Ishikawa (cell line): Measurements from ENCODE around the gene ESRRA.

Source experiments
- CEBPB ChIP-seq: IDR thresholded peaks from 2 replicates; pipeline ENCODE4 v1.6.1; 2012
- CREB1 ChIP-seq: IDR thresholded peaks from 2 replicates; pipeline ENCODE4 v1.6.1; 2012; ENCODE audit warnings: low read depth
- EGR1 ChIP-seq: IDR thresholded peaks from 2 replicates; pipeline ENCODE4 v1.6.1; 2012
- EP300 ChIP-seq: IDR thresholded peaks from 2 replicates; pipeline ENCODE4 v1.6.1; 2012; ENCODE audit warnings: borderline replicate concordance
- FOXM1 ChIP-seq: IDR thresholded peaks from 2 replicates; pipeline ENCODE4 v1.6.1; 2012; ENCODE audit warnings: low read depth, borderline replicate concordance
- MAX ChIP-seq: IDR thresholded peaks from 2 replicates; pipeline ENCODE4 v1.6.1; 2012
- NFIC ChIP-seq: IDR thresholded peaks from 2 replicates; pipeline ENCODE4 v1.6.1; 2012
- RAD21 ChIP-seq: IDR thresholded peaks from 2 replicates; pipeline ENCODE4 v1.6.1; 2012; ENCODE audit warnings: low read depth
- REST ChIP-seq: IDR thresholded peaks from 2 replicates; pipeline ENCODE4 v1.6.1; 2012; ENCODE audit warnings: low read depth, mild to moderate bottlenecking
- TAF1 ChIP-seq: IDR thresholded peaks from 2 replicates; pipeline ENCODE4 v1.6.1; 2012; ENCODE audit warnings: low read depth, mild to moderate bottlenecking
- TCF12 ChIP-seq: IDR thresholded peaks from 2 replicates; pipeline ENCODE4 v1.6.1; 2012; ENCODE audit warnings: low read depth
- TEAD4 ChIP-seq: IDR thresholded peaks from 2 replicates; pipeline ENCODE4 v1.6.1; 2012
- USF1 ChIP-seq: IDR thresholded peaks from 2 replicates; pipeline ENCODE4 v1.6.1; 2012
- YY1 ChIP-seq: IDR thresholded peaks from 2 replicates; pipeline ENCODE4 v1.6.1; 2012; ENCODE audit warnings: low read depth
- ZBTB7A ChIP-seq: IDR thresholded peaks from 2 replicates; pipeline ENCODE4 v1.6.1; 2012; ENCODE audit warnings: low read depth

The ESRRA gene

DNA sequence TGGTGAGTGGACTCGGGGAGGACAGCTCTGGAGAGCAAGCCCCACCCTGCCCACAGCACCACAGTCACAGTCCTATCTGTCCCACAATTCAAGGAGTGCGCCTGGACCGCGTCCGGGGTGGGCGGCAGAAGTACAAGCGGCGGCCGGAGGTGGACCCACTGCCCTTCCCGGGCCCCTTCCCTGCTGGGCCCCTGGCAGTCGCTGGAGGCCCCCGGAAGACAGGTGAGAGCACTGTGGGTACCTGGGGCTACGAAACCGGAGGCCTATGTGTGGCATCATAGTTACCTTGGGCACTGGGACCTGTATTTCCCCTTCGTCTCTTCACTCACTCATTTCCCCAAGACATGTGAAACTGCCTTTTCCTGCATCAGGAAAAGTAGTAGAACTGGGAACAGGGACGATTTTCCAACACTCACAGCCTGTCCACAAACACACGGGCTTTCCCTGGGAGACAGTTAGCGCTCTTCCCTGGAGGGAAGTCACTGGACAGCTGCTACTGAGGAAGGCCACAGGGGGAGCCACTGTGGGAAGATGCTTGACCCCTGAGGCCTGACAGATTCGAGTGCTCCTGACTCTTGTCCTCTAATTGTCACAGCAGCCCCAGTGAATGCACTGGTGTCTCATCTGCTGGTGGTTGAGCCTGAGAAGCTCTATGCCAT lies 9.0 kb downstream of the ESRRA start:
- TF ChIP-seq MAX, result no peak

DNA sequence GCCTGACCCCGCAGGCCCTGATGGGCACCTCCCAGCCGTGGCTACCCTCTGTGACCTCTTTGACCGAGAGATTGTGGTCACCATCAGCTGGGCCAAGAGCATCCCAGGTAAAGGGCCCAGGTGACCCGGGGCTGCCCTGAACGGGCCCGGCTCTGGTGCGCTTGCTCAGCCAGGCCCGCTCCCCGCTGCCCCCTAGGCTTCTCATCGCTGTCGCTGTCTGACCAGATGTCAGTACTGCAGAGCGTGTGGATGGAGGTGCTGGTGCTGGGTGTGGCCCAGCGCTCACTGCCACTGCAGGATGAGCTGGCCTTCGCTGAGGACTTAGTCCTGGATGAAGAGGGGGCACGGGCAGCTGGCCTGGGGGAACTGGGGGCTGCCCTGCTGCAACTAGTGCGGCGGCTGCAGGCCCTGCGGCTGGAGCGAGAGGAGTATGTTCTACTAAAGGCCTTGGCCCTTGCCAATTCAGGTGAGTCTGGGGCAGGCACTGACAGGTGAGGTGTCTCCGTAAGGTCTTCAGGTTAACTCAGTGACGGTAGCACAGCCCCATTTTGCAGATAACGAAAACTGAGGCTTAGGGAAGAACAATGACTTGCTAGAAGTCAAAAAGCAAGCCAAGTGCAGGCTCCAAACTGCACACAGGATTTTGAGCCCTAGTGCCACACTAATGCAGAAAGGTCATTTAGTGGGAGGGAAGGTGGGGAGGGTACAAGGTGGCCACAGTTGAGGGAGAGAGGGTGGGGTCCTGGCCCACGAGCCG lies 9.7 kb downstream of the ESRRA start:
- TF ChIP-seq MAX (no peak), NFIC (no peak), EP300 (no peak), YY1 (no peak), FOXM1 (no peak), CEBPB (no peak), ZBTB7A (no peak), TCF12 (no peak), TAF1 (no peak), CREB1 (no peak), REST (no peak), EGR1 (no peak), TEAD4 (no peak), RAD21 (no peak), USF1 (no peak)

- no peak for TF ChIP-seq MAX
- TF ChIP-seq RAD21, result 0 out of 2 replicates have a peak, but pooled peaks have one; percentile 19
- no peak for TF ChIP-seq CEBPB
These were observed 11.5 kb downstream of the ESRRA start for GRCh38 chr11:64316672-64317324.

DNA sequence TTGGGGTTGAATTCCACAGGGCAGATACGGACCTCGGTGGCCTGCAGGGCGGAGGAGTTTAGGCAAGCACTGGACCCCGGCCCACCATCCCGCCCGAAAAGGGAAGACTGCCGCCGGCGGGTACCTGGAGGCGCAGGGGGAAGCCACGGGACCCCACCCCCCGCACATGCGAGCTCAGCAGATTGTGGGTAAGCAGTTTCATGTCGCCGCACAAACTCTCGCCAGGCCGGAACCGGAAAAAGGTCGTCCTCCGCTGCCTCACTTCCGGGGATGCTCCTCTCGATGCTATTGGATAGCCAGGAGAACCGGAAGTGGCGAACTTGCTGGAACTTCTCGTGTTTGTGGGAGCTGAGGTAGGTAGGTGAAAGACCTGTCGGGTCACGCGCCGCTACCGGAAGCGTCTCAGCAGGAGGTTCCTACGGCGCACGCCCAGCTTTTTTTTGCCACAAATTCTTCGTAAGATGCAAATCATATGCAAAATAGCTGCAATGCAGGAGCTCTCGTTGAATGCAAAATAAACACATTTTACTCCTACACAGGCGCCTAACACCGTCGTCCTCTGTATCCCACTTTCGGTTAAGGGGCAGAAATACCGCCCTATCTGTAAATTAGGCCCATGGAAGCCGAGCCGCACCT lies 12.1 kb downstream of the ESRRA start, which contains the start of gene TRMT112:
TSS of gene TRMT112 (minus strand) at position 235 of the 636 bp plus-strand sequence. CDS start at position 202, 33 bp downstream.
- TF ChIP-seq MAX, result peak; percentile 56; the same call in 1 of the 2 replicates
- TF ChIP-seq CREB1, result peak; percentile 82
- TF ChIP-seq REST, result no peak
- TF ChIP-seq USF1, result peak; percentile 89
- peak; percentile 88 for TF ChIP-seq TAF1
- TF ChIP-seq TEAD4, result peak; percentile 58
- TF ChIP-seq NFIC, result no peak
- TF ChIP-seq RAD21, result no peak
- TF ChIP-seq ZBTB7A, result 0 out of 2 replicates have a peak, but pooled peaks have one; percentile 58
- 0 out of 2 replicates have a peak, but pooled peaks have one; percentile 5 for TF ChIP-seq EGR1
- TF ChIP-seq CEBPB, result no peak
- no peak for TF ChIP-seq FOXM1
- TF ChIP-seq YY1, result peak; percentile 69; the same call in 1 of the 2 replicates
- no peak for TF ChIP-seq TCF12
- peak; percentile 4; the same call in 1 of the 2 replicates for TF ChIP-seq EP300
